GM10266 (cell line): ENCODE results near the gene TTYH1.
"Not testable (repeated sequence)": the region's sequence is repeated elsewhere in the genome, so short reads cannot be mapped to it uniquely, and the experiment has no call there.

Source experiments
- DNase-seq: peaks from one replicate; pipeline ENCODE4 v3.0.0; 2012; ENCODE audit errors: extremely low spot score
- TF ChIP-seq, protein P1 (sequence below): IDR thresholded peaks from 2 replicates; pipeline ENCODE4 v1.5.1; 2012; ENCODE audit warnings: mild to moderate bottlenecking, low read depth; ENCODE audit not compliant: control insufficient read depth, insufficient read depth; ENCODE audit errors: missing control alignments

TTYH1 gene

DNA sequence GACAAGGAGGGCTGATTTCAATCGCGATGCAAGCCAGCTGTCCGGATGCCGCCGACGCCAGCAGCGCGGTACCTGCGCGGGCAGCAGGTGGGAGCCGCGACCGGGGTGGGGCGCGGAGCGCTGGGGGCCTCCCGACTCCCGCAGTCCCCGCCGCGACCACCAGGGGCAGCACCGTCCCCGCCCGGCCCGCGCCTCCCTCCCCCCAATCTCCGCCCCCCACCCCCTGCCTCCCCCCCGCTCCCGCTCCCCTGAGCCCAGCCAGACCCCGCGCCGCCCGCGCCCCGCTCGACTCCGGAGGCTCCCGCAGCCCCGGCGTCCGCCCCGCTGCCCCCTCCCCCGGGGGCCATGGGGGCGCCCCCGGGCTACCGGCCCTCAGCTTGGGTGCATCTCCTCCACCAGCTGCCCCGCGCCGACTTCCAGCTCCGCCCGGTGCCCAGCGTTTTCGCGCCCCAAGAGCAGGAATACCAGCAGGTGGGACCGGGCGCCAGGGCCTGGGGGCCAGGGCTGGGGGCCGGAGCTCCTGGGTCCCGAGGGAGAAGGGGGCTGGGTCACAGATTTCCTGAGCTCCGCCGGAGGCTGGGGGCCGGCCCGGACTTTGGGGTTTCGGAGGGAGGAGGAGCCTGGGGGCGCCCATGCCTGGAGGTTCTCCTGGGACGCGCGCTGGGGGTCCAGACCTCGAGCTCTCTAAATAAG is at the start of gene TTYH1:
TTYH1 (plus strand) TSS at position 257 of the 693 bp plus-strand sequence; CDS start at position 346, 89 bp downstream.
- DNase-seq: peak; percentile 83
- TF ChIP-seq, protein P1, sequence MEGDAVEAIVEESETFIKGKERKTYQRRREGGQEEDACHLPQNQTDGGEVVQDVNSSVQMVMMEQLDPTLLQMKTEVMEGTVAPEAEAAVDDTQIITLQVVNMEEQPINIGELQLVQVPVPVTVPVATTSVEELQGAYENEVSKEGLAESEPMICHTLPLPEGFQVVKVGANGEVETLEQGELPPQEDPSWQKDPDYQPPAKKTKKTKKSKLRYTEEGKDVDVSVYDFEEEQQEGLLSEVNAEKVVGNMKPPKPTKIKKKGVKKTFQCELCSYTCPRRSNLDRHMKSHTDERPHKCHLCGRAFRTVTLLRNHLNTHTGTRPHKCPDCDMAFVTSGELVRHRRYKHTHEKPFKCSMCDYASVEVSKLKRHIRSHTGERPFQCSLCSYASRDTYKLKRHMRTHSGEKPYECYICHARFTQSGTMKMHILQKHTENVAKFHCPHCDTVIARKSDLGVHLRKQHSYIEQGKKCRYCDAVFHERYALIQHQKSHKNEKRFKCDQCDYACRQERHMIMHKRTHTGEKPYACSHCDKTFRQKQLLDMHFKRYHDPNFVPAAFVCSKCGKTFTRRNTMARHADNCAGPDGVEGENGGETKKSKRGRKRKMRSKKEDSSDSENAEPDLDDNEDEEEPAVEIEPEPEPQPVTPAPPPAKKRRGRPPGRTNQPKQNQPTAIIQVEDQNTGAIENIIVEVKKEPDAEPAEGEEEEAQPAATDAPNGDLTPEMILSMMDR: peak; percentile 34

DNA sequence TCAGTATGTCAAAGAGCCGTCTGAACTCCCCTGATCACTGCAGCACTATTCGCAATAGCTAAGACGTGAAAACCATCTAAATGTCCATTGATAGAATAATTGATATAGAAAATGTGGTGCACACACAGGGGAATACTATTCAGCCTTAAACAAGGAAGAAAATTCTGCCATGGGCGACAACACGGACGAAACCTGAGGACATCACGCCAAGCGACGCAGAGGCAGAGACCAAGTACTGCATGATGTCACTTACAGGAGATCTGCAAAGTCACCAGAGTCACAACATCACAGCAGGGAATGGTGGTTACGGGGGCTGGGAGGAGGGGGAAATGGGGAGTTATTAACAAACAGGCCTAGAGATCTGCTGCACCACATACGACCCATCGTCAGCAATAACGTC is 49.5 kb upstream of the TTYH1 start:
- not testable (repeated sequence) for DNase-seq

DNA sequence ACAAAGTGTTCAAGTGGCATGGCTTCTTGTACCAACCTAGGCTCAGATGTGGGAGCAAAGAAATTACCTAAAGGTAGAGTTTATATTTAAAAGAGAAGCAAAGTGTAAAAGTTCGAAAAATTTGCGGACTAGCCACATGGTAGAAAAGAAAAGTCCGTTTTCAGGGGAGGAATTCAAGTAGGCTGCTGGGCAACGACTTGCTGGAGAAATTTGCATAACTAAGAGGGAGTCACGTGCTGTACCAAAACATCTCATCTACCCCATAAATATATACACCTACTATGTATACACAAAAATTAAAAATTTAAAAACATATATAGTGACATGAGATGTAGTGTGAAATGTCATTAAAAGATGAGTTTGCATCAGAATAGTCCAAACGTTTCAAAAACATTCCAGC is 48.5 kb upstream of the TTYH1 start:
- TF ChIP-seq, protein P1: no peak
- no peak for DNase-seq

DNA sequence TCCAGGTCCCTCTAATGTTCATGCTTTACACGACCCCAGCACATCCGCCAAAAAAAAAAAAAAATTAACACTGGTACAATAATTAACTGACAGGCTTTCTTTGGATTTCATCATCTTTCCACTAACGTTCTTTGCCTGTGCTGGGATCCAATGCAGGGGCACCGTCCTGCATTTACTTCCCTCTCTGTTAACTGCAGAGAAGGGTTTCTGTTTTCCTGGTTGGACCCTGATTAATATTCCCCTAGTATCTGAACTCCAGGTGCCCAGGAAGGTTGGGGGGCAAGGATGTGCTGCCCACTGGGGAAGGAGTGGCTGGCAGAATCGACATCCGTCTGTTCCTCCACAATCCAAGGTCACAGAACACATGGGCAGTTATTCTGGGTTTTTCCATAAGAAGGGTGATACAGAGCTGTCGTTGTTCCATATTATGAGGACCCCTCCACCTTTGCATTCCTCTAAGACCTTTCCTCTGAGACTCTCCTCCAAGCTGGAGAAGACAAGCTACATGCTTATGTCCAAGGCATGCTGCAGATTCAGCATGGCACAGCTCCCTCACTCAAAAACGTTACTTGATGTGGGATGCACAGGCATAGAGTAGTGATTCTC is 46.1 kb upstream of the TTYH1 start:
- TF ChIP-seq, protein P1: no peak
- DNase-seq: no peak

DNA sequence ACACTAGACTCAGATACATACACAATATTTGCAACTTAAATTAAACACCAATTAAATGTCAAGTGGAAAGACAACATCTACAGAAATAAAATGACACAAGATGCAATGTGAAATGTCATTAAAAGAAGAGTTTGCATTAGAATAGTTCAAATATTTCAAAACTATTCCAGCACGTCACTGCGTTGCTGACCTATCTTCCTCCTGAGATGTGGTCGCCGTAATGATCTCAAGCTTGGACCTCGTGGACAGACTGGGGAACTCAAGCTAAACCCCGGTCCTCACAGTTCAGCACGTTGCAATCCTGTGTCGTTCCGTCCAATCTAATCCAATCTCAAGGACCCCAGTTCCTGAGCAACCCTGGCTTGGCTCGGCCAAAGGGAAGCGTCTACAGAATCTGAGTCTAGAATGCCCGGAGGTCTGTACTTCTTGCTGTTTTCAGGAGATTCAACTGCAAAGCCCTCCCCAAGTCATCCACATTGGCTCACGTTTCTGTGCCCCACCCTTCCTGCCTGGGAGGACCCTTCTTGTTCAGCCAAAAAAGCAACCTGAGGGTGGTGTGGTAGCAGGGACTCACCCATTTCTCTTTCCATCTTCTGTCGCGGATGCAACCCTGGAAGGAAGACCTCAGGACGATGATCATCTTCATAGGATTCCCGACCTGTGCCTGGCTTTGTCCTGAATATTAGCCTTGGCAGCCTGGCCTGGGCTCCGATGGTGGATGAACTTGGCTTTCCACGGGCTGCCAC is 45.4 kb upstream of the TTYH1 start:
- DNase-seq: not testable (repeated sequence)

DNA sequence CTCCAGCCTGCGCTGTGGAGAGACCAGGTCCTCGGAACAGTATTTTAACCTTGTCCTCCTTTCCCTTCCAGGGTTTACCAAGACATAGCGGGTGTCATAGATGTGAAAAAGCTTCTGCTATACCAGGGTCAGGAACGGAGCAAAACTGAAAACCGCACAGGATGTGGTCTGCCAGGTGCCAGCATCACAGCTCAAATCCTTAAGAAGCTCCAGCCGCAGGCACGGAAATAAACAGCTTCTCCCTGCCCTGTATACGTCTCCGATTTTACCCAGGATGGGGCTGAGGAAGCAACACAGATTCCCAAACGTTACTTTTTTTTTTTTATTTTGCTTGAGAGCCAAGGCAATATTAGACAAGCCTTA is 44.8 kb upstream of the TTYH1 start:
- DNase-seq: not testable (repeated sequence)

DNA sequence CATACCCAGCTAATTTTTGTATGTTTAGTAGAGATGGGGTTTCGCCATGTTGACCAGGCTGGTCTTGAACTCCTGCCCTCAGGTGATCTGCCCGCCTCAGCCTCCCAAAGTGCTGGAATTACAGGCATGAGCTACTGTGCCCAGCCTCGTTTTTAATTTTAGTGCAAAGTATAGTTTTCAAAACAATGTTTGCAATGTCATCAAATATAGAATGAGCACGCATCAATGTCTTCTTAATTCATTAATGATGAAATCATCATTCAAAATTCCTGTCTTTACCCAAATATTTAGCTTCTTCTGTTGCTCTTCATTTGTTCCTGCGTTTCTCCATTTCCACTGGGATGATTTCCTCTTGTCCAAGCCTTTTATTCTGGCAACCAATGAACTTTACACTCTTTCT is 43.8 kb upstream of the TTYH1 start:
- DNase-seq: not testable (repeated sequence)

DNA sequence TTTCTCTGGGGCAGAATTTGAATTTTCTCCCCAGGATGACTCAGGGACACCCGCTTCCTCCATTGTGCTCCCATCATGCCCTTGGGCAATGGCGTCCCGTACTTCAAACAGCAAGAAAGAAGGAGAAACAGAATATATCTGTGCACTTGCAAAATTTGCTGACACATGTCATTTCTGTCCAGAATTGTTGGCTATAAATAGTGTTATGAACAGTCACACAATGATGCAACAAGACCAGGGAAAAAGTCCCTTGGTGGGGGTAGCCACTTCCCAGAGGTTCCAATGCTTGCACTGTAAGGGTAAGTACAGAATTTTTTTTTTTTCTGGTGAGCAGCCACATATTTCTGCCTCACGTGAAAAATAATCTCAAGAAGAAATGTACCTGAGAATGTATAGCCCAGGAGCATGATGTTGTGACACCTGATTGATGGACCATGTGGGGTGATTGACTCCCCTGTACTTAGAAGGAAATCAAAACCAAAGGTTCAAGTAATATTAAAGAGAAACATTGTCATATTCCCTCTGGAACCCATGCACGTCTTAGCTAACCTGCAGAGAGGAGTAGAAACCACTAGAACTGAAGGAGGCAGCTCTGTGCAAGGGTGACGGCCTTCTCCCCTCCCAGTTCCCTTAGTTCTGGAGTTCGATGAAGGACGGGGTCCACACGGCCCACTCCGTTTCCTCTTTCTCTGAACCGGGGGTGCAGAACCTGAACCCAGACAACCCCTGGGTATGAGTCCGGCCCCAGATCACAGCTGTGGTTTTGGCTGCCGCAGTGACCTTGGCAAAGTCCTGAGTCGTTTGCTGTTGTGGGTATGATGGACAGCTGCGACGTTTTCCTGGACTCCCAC is 41.3 kb upstream of the TTYH1 start:
- TF ChIP-seq, protein P1: no peak
- no peak for DNase-seq

DNA sequence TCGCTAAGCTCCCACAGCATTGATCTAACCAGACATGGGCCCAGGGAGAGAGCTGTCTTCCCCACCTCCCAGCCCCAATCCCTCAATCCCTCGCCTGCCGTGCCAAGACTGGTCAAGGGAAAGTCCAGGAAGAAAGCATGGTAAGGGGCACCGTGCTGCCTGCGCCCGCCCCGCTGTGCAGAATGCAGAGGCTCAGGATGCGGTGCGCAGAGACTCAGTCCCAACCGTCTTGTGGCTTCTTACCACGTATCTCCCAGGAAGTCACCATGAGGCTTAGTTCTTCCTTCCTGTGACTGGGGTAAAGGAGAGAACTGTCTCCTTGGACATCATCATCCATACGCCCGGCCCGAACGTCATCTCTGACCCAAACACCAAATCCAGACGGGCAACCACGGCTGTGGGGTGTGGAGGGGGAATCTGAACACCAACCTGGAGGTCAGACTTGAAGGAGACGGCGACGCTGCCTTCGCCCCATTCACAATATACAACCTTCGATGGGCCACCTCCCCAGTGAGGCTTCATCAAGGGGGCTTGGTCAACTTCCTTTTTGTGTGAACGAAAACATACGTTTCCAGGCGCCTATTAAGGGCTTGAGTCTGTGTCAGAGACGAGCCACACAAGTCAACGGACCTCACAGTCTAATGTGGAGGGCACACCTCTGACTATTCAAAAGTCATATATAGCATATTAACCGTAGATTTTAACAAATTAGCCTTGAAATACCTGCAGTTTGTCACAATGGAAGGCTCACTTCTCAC is 39.9 kb upstream of the TTYH1 start:
- DNase-seq: not testable (repeated sequence)
